Skeletal muscle tissue (tissue), 4 donors: Measurements from ENCODE around the gene ZNF536. TPM values are rescaled to one million over a fixed set of nuclear protein-coding genes. Genes with fewer than 3 reads are reported as not detected.
A peak's percentile ranks its signal among the peaks of the same experiment; 100 is the strongest.

Experiments
- H3K27ac ChIP-seq: one replicate; pipeline ENCODE4 v1.7.0; 2013; ENCODE audit warnings: mild to moderate bottlenecking, low read depth, low read length, inconsistent platforms
- H3K27me3 ChIP-seq, 3 donors: one replicate each; pipeline ENCODE4 v1.7.0; 2013; ENCODE audit warnings: low read length in 3 of 3; ENCODE audit not compliant: control insufficient read depth in 3 of 3, insufficient read depth in 3 of 3
- H3K36me3 ChIP-seq, 3 donors: one replicate each; pipeline ENCODE4 v1.7.0; 2013; ENCODE audit warnings: low read length in 3 of 3; ENCODE audit not compliant: control insufficient read depth in 3 of 3, insufficient read depth in 3 of 3
- H3K4me1 ChIP-seq, 3 donors: one replicate each; pipeline ENCODE4 v1.7.0; 2013; ENCODE audit warnings: low read length in 3 of 3, mild to moderate bottlenecking in 3 of 3; ENCODE audit not compliant: control insufficient read depth in 3 of 3, insufficient read depth in 3 of 3
- H3K4me3 ChIP-seq, 3 donors: one replicate each; pipeline ENCODE4 v1.7.0; 2013; ENCODE audit warnings: low read length in 3 of 3
- H3K9ac ChIP-seq, 3 donors: one replicate each; pipeline ENCODE4 v1.7.0; 2013; ENCODE audit warnings: low read length in 3 of 3, mild to moderate bottlenecking in 3 of 3, moderate library complexity in 2 of 3, low read depth in 1 of 3
- H3K9me3 ChIP-seq, 3 donors: one replicate each; pipeline ENCODE4 v1.7.0; 2013; ENCODE audit warnings: low read length in 3 of 3; ENCODE audit not compliant: control insufficient read depth in 3 of 3
- total RNA-seq: library from RNA; depleted of rRNA; stranded (reverse); fragments of >200 nt; gene quantifications from one replicate; pipeline ENCODE4 v1.2.3, GENCODE V29; 2014
- donor health status: Osteomylitis.

The ZNF536 gene
- total RNA-seq, 1 donor from 2014 or later = 3.1 TPM

- H3K4me1 ChIP-seq = no peaks in the 10 kb centered on the region
These were observed 18.7 kb upstream of the ZNF536 start for GRCh38 chr19:30353394-30353945.

GRCh38 chr19:30355586-30355985 is 16.6 kb upstream of the ZNF536 start:
- peaks cover 4 to 13% (median 12%) of the 10 kb centered on the region in 3 donors for H3K4me1 ChIP-seq
- H3K9ac ChIP-seq = no peak overlapping the region
- H3K9me3 ChIP-seq = no peaks in the 10 kb centered on the region
- H3K4me3 ChIP-seq = no peak overlapping the region
- no peak overlapping the region for H3K27ac ChIP-seq
- no peaks in the 10 kb centered on the region for H3K36me3 ChIP-seq
- H3K27me3 ChIP-seq = peaks cover 0 to 3% (median 0%) of the 10 kb centered on the region in 3 donors

More at GRCh38 chr19:30353394-30353945, 18.7 kb upstream of the ZNF536 start:
- H3K9ac ChIP-seq = no peak overlapping the region
- H3K36me3 ChIP-seq = no peaks in the 10 kb centered on the region
- peaks cover 0 to 11% (median 0%) of the 10 kb centered on the region in 3 donors for H3K27me3 ChIP-seq
- H3K9me3 ChIP-seq = no peaks in the 10 kb centered on the region
- no peak overlapping the region for H3K4me3 ChIP-seq
- H3K27ac ChIP-seq = no peak overlapping the region

- Histone ChIP-seq H3K9me3 (no peaks in the 10 kb centered on the region), H3K4me3 (no peak overlapping the region), H3K36me3 (no peaks in the 10 kb centered on the region), H3K4me1 (peaks cover 4 to 14% (median 14%) of the 10 kb centered on the region in 3 donors), H3K27me3 (peaks cover 0 to 3% (median 0%) of the 10 kb centered on the region in 3 donors), H3K27ac (no peak overlapping the region), H3K9ac (no peak overlapping the region)
These were observed 15.1 kb upstream of the ZNF536 start for GRCh38 chr19:30356951-30357579.

GRCh38 chr19:30357580-30357954 is 14.6 kb upstream of the ZNF536 start:
- Histone ChIP-seq H3K4me3 (no peak overlapping the region), H3K36me3 (no peaks in the 10 kb centered on the region), H3K9me3 (no peaks in the 10 kb centered on the region), H3K27ac (no peak overlapping the region), H3K4me1 (peaks cover 4 to 14% (median 14%) of the 10 kb centered on the region in 3 donors), H3K27me3 (peaks cover 0 to under 1% (median 0%) of the 10 kb centered on the region in 3 donors), H3K9ac (no peak overlapping the region)

- no peak overlapping the region for H3K27ac ChIP-seq
- H3K4me1 ChIP-seq = peaks cover 4 to 14% (median 14%) of the 10 kb centered on the region in 3 donors
- H3K36me3 ChIP-seq = no peaks in the 10 kb centered on the region
- H3K9me3 ChIP-seq = no peaks in the 10 kb centered on the region
- H3K4me3 ChIP-seq = no peak overlapping the region
- H3K27me3 ChIP-seq = peaks cover 0 to 3% (median 0%) of the 10 kb centered on the region in 3 donors
- H3K9ac ChIP-seq = no peak overlapping the region
These were observed 13.9 kb upstream of the ZNF536 start for GRCh38 chr19:30358319-30358718.

GRCh38 chr19:30358821-30359580 is 13.2 kb upstream of the ZNF536 start:
- H3K27ac ChIP-seq = no peak overlapping the region
- H3K9ac ChIP-seq = no peak overlapping the region
- H3K4me3 ChIP-seq = no peak overlapping the region
- peaks cover 4 to 14% (median 14%) of the 10 kb centered on the region in 3 donors for H3K4me1 ChIP-seq
- H3K27me3 ChIP-seq = peaks cover 0 to 3% (median 0%) of the 10 kb centered on the region in 3 donors
- no peaks in the 10 kb centered on the region for H3K9me3 ChIP-seq
- H3K36me3 ChIP-seq = no peaks in the 10 kb centered on the region

GRCh38 chr19:30359936-30360335 is 12.2 kb upstream of the ZNF536 start:
- H3K27ac ChIP-seq = peak overlapping the region; percentile 40
- no peak overlapping the region for H3K4me3 ChIP-seq
- peaks cover 0 to 3% (median 0%) of the 10 kb centered on the region in 3 donors for H3K27me3 ChIP-seq
- H3K36me3 ChIP-seq = no peaks in the 10 kb centered on the region
- no peaks in the 10 kb centered on the region for H3K9me3 ChIP-seq
- peaks cover 4 to 14% (median 14%) of the 10 kb centered on the region in 3 donors for H3K4me1 ChIP-seq
- peak overlapping the region in 1 of 3 donors; percentile 90 for H3K9ac ChIP-seq

GRCh38 chr19:30360376-30361106 is 11.6 kb upstream of the ZNF536 start:
- peak overlapping the region; percentile 56 for H3K27ac ChIP-seq
- no peaks in the 10 kb centered on the region for H3K9me3 ChIP-seq
- H3K4me1 ChIP-seq = peaks cover 4 to 14% (median 14%) of the 10 kb centered on the region in 3 donors
- H3K27me3 ChIP-seq = peaks cover 0 to 3% (median 0%) of the 10 kb centered on the region in 3 donors
- H3K9ac ChIP-seq = peak overlapping the region; percentile 65 to 90 (median 70)
- no peaks in the 10 kb centered on the region for H3K36me3 ChIP-seq
- peak overlapping the region; percentile 64 to 78 (median 70) for H3K4me3 ChIP-seq

- H3K36me3 ChIP-seq = no peaks in the 10 kb centered on the region
- no peak overlapping the region for H3K27ac ChIP-seq
- peak overlapping the region; percentile 65 to 90 (median 70) for H3K9ac ChIP-seq
- H3K4me3 ChIP-seq = peak overlapping the region in 2 of 3 donors; percentile 64 to 78
- peaks cover 0 to 3% (median 0%) of the 10 kb centered on the region in 3 donors for H3K27me3 ChIP-seq
- H3K4me1 ChIP-seq = peaks cover 4 to 14% (median 14%) of the 10 kb centered on the region in 3 donors
- H3K9me3 ChIP-seq = no peaks in the 10 kb centered on the region
These were observed 11.1 kb upstream of the ZNF536 start for GRCh38 chr19:30361107-30361447.
